GM12875 (cell line): ENCODE measurements around the gene RIOX2.

Source experiments
- H3K4me3 ChIP-seq: one replicate; pipeline ENCODE4 v1.5.1; 2011; ENCODE audit warnings: low read depth, low read length, control low read depth
- CTCF ChIP-seq: IDR thresholded peaks from 2 replicates; pipeline ENCODE4 v1.5.1; 2011; ENCODE audit warnings: low read depth, mild to moderate bottlenecking, control low read depth, inconsistent platforms, low read length, moderate library complexity, borderline replicate concordance; ENCODE audit not compliant: insufficient read depth

Gene RIOX2

DNA sequence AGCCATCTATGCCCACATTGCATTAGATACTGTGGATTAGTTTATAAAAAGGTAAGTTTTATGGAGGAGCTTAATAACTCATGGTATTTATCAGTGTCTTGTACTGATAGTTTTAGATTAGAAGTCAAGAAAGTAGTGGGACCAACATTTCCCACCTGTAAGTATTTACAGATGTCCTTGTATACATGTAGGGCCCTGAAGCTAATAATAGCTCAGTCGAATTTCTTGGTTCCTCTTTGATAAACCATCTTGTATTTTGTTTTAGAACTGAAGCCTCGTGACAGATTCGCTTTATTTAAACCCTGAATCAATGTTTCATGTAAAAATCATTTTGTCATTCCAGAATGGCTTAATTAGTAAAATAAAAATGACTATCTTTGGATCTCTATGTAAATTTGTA is 77.0 kb downstream of the RIOX2 start:
- no peak overlapping the region for H3K4me3 ChIP-seq
- TF ChIP-seq CTCF = no peak

GRCh38 chr3:97892852-97893251 is 79.4 kb downstream of the RIOX2 start:
- TF ChIP-seq CTCF = no peak

More at GRCh38 chr3:97892852-97893251, 79.4 kb downstream of the RIOX2 start:
- no peak overlapping the region for H3K4me3 ChIP-seq
